Naive B cell (primary cell): Measurements from ENCODE around the gene PKLR. TPM values are rescaled to one million over a fixed set of nuclear protein-coding genes. Genes with fewer than 3 reads are reported as not detected.
"Not testable (repeated sequence)": the region's sequence is repeated elsewhere in the genome, so short reads cannot be mapped to it uniquely, and the experiment has no call there.

ENCODE experiments used
- ATAC-seq, 2 donors: fragments of 150-1000 bp; cut with Tn5 transposase; 2 replicates each; pipeline ENCODE4 v1.10.0; 2021; ENCODE audit warnings: low read depth in 2 of 2, mild to moderate bottlenecking in 2 of 2, moderate library complexity in 2 of 2
- DNase-seq: peaks from one replicate; pipeline ENCODE4 v3.0.0; 2022
- H3K27ac Mint-ChIP-seq, 6 donors: one replicate each; pipeline ENCODE4 v1.8.0; 2020 to 2022; ENCODE audit warnings: mild to moderate bottlenecking in 6 of 6, mixed read lengths in 6 of 6, moderate library complexity in 5 of 6, inconsistent platforms in 2 of 6
- H3K27me3 Mint-ChIP-seq, 3 donors: one replicate each; pipeline ENCODE4 v1.8.0; 2021 to 2022; ENCODE audit warnings: mixed read lengths in 3 of 3, mild to moderate bottlenecking in 1 of 3
- H3K36me3 Mint-ChIP-seq, 2 donors: one replicate each; pipeline ENCODE4 v1.8.0; 2020 to 2022; ENCODE audit warnings: mixed read lengths in 2 of 2, inconsistent platforms in 1 of 2, mild to moderate bottlenecking in 1 of 2
- H3K4me1 Mint-ChIP-seq, 3 donors: one replicate each; pipeline ENCODE4 v1.8.0; 2020 to 2022; ENCODE audit warnings: mixed read lengths in 3 of 3, inconsistent platforms in 1 of 3, mild to moderate bottlenecking in 1 of 3, moderate library complexity in 1 of 3
- H3K4me3 Mint-ChIP-seq, 8 donors: one replicate each; pipeline ENCODE4 v1.8.0; 2020 to 2022; ENCODE audit warnings: mild to moderate bottlenecking in 8 of 8, mixed read lengths in 8 of 8, moderate library complexity in 8 of 8, inconsistent platforms in 2 of 8
- H3K9me3 Mint-ChIP-seq, 7 donors: one replicate each; pipeline ENCODE4 v1.8.0; 2020 to 2022; ENCODE audit warnings: mixed read lengths in 7 of 7, mild to moderate bottlenecking in 5 of 7, inconsistent platforms in 2 of 7, moderate library complexity in 1 of 7
- polyA plus RNA-seq, 6 donors: library from polyadenylated mRNA; unstranded; fragments of 300-500 nt; fragmentation: Illumina TruSeq; gene quantifications; one replicate each; pipeline ENCODE4 v1.2.3, GENCODE V29; 2021; ENCODE audit warnings: low read depth in 6 of 6

PKLR gene
- polyA plus RNA-seq: not detected

GRCh38 chr1:155301342-155301841 lies at the start of gene PKLR:
Gene PKLR, minus strand, starts transcription at chr1:155301438. Its CDS starts 43 bp downstream, at chr1:155301395.
- DNase-seq (no peak), ATAC-seq (no peak)
- Mint-ChIP-seq H3K4me3 (no peak within 1 kb of the TSS), H3K9me3 (peaks cover 0 to 3% (median 0%) of the 10 kb centered on the region in 7 donors), H3K27me3 (peaks cover 15 to 29% (median 18%) of the 10 kb centered on the region in 3 donors), H3K27ac (peak within 1 kb of the TSS in 1 of 6 donors; percentile 58), H3K4me1 (peaks cover 0 to 10% (median 6%) of the 10 kb centered on the region in 3 donors), H3K36me3 (no peaks in the 10 kb centered on the region)

- ATAC-seq: no peak
- Mint-ChIP-seq H3K36me3 (peaks cover 28 to 60% of the 10 kb centered on the region in 2 donors), H3K27ac (no peak overlapping the region)
Observed at GRCh38 chr1:155342842-155343241, 41.6 kb upstream of the PKLR start.

GRCh38 chr1:155339515-155340097 lies 38.4 kb upstream of the PKLR start:
- no peak for ATAC-seq
- no peaks in the 10 kb centered on the region for H3K9me3 Mint-ChIP-seq
- peak overlapping the region in 1 of 6 donors; percentile 82 for H3K27ac Mint-ChIP-seq
- H3K27me3 Mint-ChIP-seq: no peaks in the 10 kb centered on the region
- H3K4me1 Mint-ChIP-seq: peaks cover 0 to 4% (median 0%) of the 10 kb centered on the region in 3 donors
- peaks cover 25 to 55% of the 10 kb centered on the region in 2 donors for H3K36me3 Mint-ChIP-seq
- H3K4me3 Mint-ChIP-seq: no peak overlapping the region
- no peak for DNase-seq

More at GRCh38 chr1:155342842-155343241, 41.6 kb upstream of the PKLR start:
- Mint-ChIP-seq H3K9me3 (no peaks in the 10 kb centered on the region), H3K27me3 (no peaks in the 10 kb centered on the region), H3K4me3 (no peak overlapping the region), H3K4me1 (no peaks in the 10 kb centered on the region)
- no peak for DNase-seq

GRCh38 chr1:155334962-155335361 lies 33.7 kb upstream of the PKLR start:
- no peak overlapping the region for H3K27ac Mint-ChIP-seq
- ATAC-seq: no peak
- peaks cover 9 to 41% of the 10 kb centered on the region in 2 donors for H3K36me3 Mint-ChIP-seq
- no peaks in the 10 kb centered on the region for H3K27me3 Mint-ChIP-seq
- H3K4me1 Mint-ChIP-seq: peaks cover 3 to 12% (median 8%) of the 10 kb centered on the region in 3 donors
- DNase-seq: no peak
- H3K9me3 Mint-ChIP-seq: no peaks in the 10 kb centered on the region
- H3K4me3 Mint-ChIP-seq: no peak overlapping the region

GRCh38 chr1:155329980-155330598 lies 28.9 kb upstream of the PKLR start:
- ATAC-seq: no peak
- no peak for DNase-seq
- no peak overlapping the region for H3K4me3 Mint-ChIP-seq
- no peaks in the 10 kb centered on the region for H3K9me3 Mint-ChIP-seq
- peak overlapping the region in 3 of 6 donors; percentile 18 to 70 (median 47) for H3K27ac Mint-ChIP-seq
- peaks cover 12 to 14% (median 14%) of the 10 kb centered on the region in 3 donors for H3K4me1 Mint-ChIP-seq
- H3K27me3 Mint-ChIP-seq: no peaks in the 10 kb centered on the region
- H3K36me3 Mint-ChIP-seq: peaks cover 3 to 11% of the 10 kb centered on the region in 2 donors

- not testable (repeated sequence) for H3K9me3 Mint-ChIP-seq, ATAC-seq, H3K27me3 Mint-ChIP-seq, DNase-seq
- Mint-ChIP-seq H3K36me3 (peaks cover 0 to 11% of the 10 kb centered on the region in 2 donors), H3K4me3 (peak overlapping the region in 1 of 8 donors; percentile 27), H3K4me1 (peaks cover 12 to 25% (median 22%) of the 10 kb centered on the region in 3 donors), H3K27ac (peak overlapping the region in 1 of 6 donors; percentile 85)
Observed at GRCh38 chr1:155328856-155329255, 27.6 kb upstream of the PKLR start.

- Mint-ChIP-seq H3K27ac (peak overlapping the region in 3 of 6 donors; percentile 7 to 38 (median 16)), H3K4me3 (peak overlapping the region in 1 of 8 donors; percentile 80)
Observed at GRCh38 chr1:155327981-155328380, 26.7 kb upstream of the PKLR start.

GRCh38 chr1:155326631-155327037 lies 25.4 kb upstream of the PKLR start:
- Mint-ChIP-seq H3K27ac (peak overlapping the region in 1 of 6 donors; percentile 24), H3K9me3 (no peaks in the 10 kb centered on the region), H3K4me3 (peak overlapping the region in 4 of 8 donors; percentile 40 to 86 (median 63)), H3K4me1 (peaks cover 22 to 34% (median 24%) of the 10 kb centered on the region in 3 donors), H3K36me3 (peaks cover 0 to 11% of the 10 kb centered on the region in 2 donors), H3K27me3 (no peaks in the 10 kb centered on the region)
- no peak for ATAC-seq
- DNase-seq: no peak

More at GRCh38 chr1:155327981-155328380, 26.7 kb upstream of the PKLR start:
- Mint-ChIP-seq H3K27me3 (no peaks in the 10 kb centered on the region), H3K9me3 (no peaks in the 10 kb centered on the region), H3K36me3 (peaks cover 0 to 11% of the 10 kb centered on the region in 2 donors), H3K4me1 (peaks cover 14 to 25% (median 22%) of the 10 kb centered on the region in 3 donors)
- ATAC-seq (no peak), DNase-seq (no peak)

GRCh38 chr1:155326020-155326526 lies 24.8 kb upstream of the PKLR start:
- DNase-seq (no peak), ATAC-seq (no peak)
- Mint-ChIP-seq H3K27me3 (no peaks in the 10 kb centered on the region), H3K36me3 (peaks cover 0 to 8% of the 10 kb centered on the region in 2 donors), H3K4me3 (peak overlapping the region; percentile 55 to 87 (median 72)), H3K4me1 (peaks cover 21 to 35% (median 25%) of the 10 kb centered on the region in 3 donors), H3K9me3 (no peaks in the 10 kb centered on the region), H3K27ac (peak overlapping the region in 3 of 6 donors; percentile 24 to 35 (median 27))

GRCh38 chr1:155325603-155325893 lies 24.3 kb upstream of the PKLR start:
- Mint-ChIP-seq H3K36me3 (peaks cover 0 to 3% of the 10 kb centered on the region in 2 donors), H3K9me3 (no peaks in the 10 kb centered on the region), H3K27ac (peak overlapping the region in 2 of 6 donors; percentile 21 to 35), H3K4me1 (peaks cover 21 to 36% (median 30%) of the 10 kb centered on the region in 3 donors), H3K4me3 (peak overlapping the region; percentile 57 to 88 (median 80)), H3K27me3 (no peaks in the 10 kb centered on the region)
- ATAC-seq (no peak), DNase-seq (no peak)

GRCh38 chr1:155324717-155325602 lies 23.7 kb upstream of the PKLR start:
- H3K27ac Mint-ChIP-seq: peak overlapping the region in 3 of 6 donors; percentile 10 to 87 (median 77)
- H3K4me3 Mint-ChIP-seq: peak overlapping the region; percentile 80 to 94 (median 89)
- H3K36me3 Mint-ChIP-seq: no peaks in the 10 kb centered on the region
- peaks cover 26 to 42% (median 36%) of the 10 kb centered on the region in 3 donors for H3K4me1 Mint-ChIP-seq
- no peaks in the 10 kb centered on the region for H3K27me3 Mint-ChIP-seq
- ATAC-seq: no peak
- no peaks in the 10 kb centered on the region for H3K9me3 Mint-ChIP-seq
- DNase-seq: no peak

GRCh38 chr1:155324037-155324716 lies 22.9 kb upstream of the PKLR start:
- Mint-ChIP-seq H3K4me3 (peak overlapping the region; percentile 80 to 94 (median 89)), H3K9me3 (no peaks in the 10 kb centered on the region), H3K36me3 (peaks cover 0 to 2% of the 10 kb centered on the region in 2 donors), H3K27ac (peak overlapping the region in 5 of 6 donors; percentile 64 to 89 (median 79)), H3K27me3 (no peaks in the 10 kb centered on the region), H3K4me1 (peaks cover 32 to 48% (median 38%) of the 10 kb centered on the region in 3 donors)
- peak; percentile 73 to 75 for ATAC-seq
- DNase-seq: peak; percentile 83
